SK-N-MC (cell line): Measurements from ENCODE around the gene SELENON.

ENCODE experiments used
- EZH2 ChIP-seq: fragments of 200-600 bp; sonication (generic); IDR thresholded peaks from one replicate; pipeline ENCODE4 v1.6.1; 2017; ENCODE audit warnings: antibody characterized with exemption
- POLR2AphosphoS5 ChIP-seq: IDR thresholded peaks from 2 replicates; pipeline ENCODE4 v1.6.1; 2012; ENCODE audit warnings: mild to moderate bottlenecking, low read depth, low read length, borderline replicate concordance

- TF ChIP-seq POLR2AphosphoS5 (no peak), EZH2 (no peak)
These were observed 19.5 kb upstream of the SELENON start for GRCh38 chr1:25780318-25781129.
